GM21576 (cell line): ENCODE results near the gene HUS1.
"Not testable (repeated sequence)": the region's sequence is repeated elsewhere in the genome, so short reads cannot be mapped to it uniquely, and the experiment has no call there.

Source experiments
- ATAC-seq: cut with Tn5 transposase; IDR thresholded peaks from one replicate; pipeline ENCODE4 v1.9.1; 2021; ENCODE audit warnings: mild to moderate bottlenecking, moderate library complexity; ENCODE audit not compliant: unreplicated experiment

The HUS1 gene

GRCh38 chr7:47931005-47932004 is 48.1 kb downstream of the HUS1 start:
- no peak for ATAC-seq

GRCh38 chr7:47924266-47924665 is 55.1 kb downstream of the HUS1 start:
- no peak for ATAC-seq

GRCh38 chr7:47923081-47923875 is 56.1 kb downstream of the HUS1 start:
- ATAC-seq = not testable (repeated sequence)

- ATAC-seq = not testable (repeated sequence)
Observed at GRCh38 chr7:47916514-47916913, 62.9 kb downstream of the HUS1 start.

GRCh38 chr7:47915616-47915976 is 63.8 kb downstream of the HUS1 start:
- ATAC-seq = no peak

GRCh38 chr7:47914717-47915615 is 64.4 kb downstream of the HUS1 start:
- ATAC-seq = no peak
